ENCODE data around the gene EVI5L.
"Not testable (repeated sequence)": the region's sequence is repeated elsewhere in the genome, so short reads cannot be mapped to it uniquely, and the experiment has no call there.

EVI5L gene

GRCh38 chr19:7811989-7812388 is 18.0 kb upstream of the EVI5L start:
- TF ChIP-seq CTCF (IDR thresholded peaks at IDR 0.05; ENCODE audit: control insufficient read depth, insufficient read depth, low read depth, low read length, missing control alignments): no peak
- DNase-seq (ENCODE audit: low read depth): no peak
- no peak overlapping the region for H3K4me3 ChIP-seq (ENCODE audit: control insufficient read depth, low read depth, low read length)

GRCh38 chr19:7815325-7815724 is 14.7 kb upstream of the EVI5L start:
- TF ChIP-seq CTCF (IDR thresholded peaks at IDR 0.05; ENCODE audit: control insufficient read depth, insufficient read depth, low read depth, low read length, missing control alignments): no peak
- no peak overlapping the region for H3K4me3 ChIP-seq (ENCODE audit: control insufficient read depth, low read depth, low read length)
- no peak for DNase-seq (ENCODE audit: low read depth)

GRCh38 chr19:7816040-7816439 is 14.0 kb upstream of the EVI5L start:
- not testable (repeated sequence) for DNase-seq (ENCODE audit: low read depth); H3K4me3 ChIP-seq (ENCODE audit: control insufficient read depth, low read depth, low read length)

- DNase-seq (ENCODE audit: low read depth): no peak
- no peak for TF ChIP-seq CTCF (IDR thresholded peaks at IDR 0.05; ENCODE audit: control insufficient read depth, insufficient read depth, low read depth, low read length, missing control alignments)
- H3K4me3 ChIP-seq (ENCODE audit: control insufficient read depth, low read depth, low read length): no peak overlapping the region
Observed at GRCh38 chr19:7817801-7818200, 12.2 kb upstream of the EVI5L start.

- DNase-seq (ENCODE audit: low read depth): no peak
- H3K4me3 ChIP-seq (ENCODE audit: control insufficient read depth, low read depth, low read length): no peak overlapping the region
- TF ChIP-seq CTCF (IDR thresholded peaks at IDR 0.05; ENCODE audit: control insufficient read depth, insufficient read depth, low read depth, low read length, missing control alignments): no peak
Observed at GRCh38 chr19:7818806-7819205, 11.2 kb upstream of the EVI5L start.

GRCh38 chr19:7819337-7819736 is 10.7 kb upstream of the EVI5L start:
- no peak for TF ChIP-seq CTCF (IDR thresholded peaks at IDR 0.05; ENCODE audit: control insufficient read depth, insufficient read depth, low read depth, low read length, missing control alignments)
- no peak overlapping the region for H3K4me3 ChIP-seq (ENCODE audit: control insufficient read depth, low read depth, low read length)
- no peak for DNase-seq (ENCODE audit: low read depth)

GRCh38 chr19:7820588-7820987 is 9.4 kb upstream of the EVI5L start:
- H3K4me3 ChIP-seq (ENCODE audit: control insufficient read depth, low read depth, low read length): no peak overlapping the region
- no peak for DNase-seq (ENCODE audit: low read depth)
- no peak for TF ChIP-seq CTCF (IDR thresholded peaks at IDR 0.05; ENCODE audit: control insufficient read depth, insufficient read depth, low read depth, low read length, missing control alignments)

Data from AG09309 (cell line).